NAMALWA (cell line): ENCODE data around the gene SEC22C.
A peak's percentile ranks its signal among the peaks of the same experiment; 100 is the strongest.
"Not testable (repeated sequence)": the region's sequence is repeated elsewhere in the genome, so short reads cannot be mapped to it uniquely, and the experiment has no call there.

Source experiments
- DNase-seq: peaks from one replicate; pipeline ENCODE4 v3.0.0-alpha.2; 2015; ENCODE audit warnings: low spot score

Gene SEC22C

DNA sequence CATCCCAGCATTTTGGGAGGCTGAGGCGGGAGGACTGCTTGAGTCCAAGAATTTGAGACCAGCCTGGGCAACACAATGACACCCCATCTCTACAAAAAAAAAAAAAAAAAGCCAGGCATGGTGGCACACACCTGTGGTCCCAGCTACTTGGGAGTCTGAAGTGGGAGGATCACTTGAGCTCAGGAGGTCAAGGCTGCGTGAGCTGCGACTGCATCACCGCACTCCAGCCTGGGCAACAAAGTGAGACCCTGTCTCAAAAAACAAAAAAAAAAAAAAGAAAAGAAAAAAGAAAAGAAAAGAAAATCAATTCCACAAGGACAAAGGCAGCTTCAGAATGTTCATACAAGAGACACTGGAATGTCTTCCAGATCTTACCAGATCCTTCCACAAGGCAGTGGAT is 2.4 kb downstream of the SEC22C start:
- not testable (repeated sequence) for DNase-seq

DNA sequence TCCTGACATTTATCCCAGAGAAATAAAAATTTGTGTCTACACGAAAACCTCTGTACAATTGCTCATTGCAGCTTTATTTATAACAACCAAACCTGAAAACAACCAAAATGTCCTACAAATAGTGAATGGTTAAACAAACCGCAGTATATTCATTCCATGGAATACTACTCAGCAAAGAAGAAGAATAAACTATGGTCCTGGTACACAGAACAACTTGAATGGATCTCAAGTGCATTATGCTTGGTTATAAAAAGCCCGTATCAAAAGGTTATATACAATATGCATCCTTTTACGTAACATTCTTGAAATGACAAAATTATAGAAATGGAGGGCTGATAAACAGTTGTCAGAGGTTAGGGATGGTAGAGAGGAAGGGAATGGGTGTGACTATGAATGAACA is 3.7 kb downstream of the SEC22C start:
- DNase-seq, result no peak

DNA sequence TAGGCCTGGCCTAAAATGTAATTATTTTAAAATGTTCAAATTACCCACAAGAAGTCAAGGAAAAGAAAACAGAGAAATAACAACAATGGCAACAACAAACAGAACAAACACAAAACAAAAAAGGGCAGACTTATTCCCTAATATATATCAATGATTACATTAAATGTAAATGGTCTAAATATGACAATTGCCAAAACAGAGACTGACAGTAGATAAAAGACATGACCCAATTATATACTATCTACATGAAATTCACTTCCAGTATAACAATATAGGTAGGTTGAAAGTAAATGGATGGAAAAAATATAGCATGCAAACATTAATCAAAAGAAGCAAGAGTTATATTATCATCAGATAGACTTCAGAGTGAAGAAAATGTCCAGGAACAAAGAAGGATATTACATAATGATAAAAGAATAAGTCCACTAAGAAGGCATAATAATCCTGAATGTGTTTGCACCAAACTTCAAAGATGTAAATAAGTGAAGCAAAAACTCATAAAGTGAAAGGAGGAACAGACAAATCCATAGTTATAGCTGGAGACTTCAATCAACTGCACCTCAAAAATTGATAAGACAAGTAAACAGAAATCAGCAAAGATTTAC is 6.5 kb downstream of the SEC22C start:
- no peak for DNase-seq

DNA sequence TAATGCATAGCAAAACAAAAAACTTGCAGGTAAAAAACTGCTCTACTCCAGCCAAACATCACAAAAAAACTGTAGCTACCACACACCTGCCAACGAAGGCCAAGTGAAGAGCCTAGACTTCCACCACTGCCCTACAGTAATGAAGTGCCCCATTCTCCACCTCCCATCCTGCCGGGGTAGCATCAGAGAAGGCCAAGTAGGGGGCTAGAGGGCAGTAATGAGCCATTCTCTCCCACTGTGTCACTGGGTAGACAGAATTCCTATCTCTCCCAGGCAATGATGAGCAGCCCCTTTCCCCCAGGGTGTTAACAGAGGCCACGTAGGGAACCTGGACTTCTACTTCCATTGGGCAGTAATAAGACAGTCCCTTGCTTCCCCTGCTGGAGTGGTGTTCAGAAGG is 9.5 kb downstream of the SEC22C start:
- DNase-seq, result peak; percentile 28

DNA sequence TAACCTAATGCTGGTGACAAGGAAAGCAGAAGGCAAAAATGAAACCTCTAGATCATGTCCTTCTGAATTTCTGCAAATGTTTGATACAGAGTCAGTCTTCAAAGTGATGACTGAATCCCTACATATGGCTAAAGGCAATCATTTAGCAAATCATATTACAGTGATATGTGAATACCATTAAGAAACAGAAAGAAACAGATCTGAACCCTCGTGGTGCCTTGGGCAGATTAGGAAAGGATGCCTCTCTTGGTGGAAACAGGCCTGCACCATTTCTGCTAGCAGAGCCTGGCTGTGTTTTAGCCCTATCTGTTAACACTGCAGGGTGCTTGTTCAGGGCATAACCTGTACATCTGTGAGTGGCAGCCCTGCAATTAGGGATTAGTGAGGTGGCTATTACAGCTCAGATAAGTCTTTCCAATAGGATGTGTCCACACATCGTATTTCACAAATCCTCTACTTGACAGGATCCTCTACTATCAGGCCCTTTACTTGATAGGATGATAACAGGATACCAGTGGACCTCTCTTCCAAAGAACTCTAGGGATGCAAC is 12.1 kb downstream of the SEC22C start:
- DNase-seq, result no peak

DNA sequence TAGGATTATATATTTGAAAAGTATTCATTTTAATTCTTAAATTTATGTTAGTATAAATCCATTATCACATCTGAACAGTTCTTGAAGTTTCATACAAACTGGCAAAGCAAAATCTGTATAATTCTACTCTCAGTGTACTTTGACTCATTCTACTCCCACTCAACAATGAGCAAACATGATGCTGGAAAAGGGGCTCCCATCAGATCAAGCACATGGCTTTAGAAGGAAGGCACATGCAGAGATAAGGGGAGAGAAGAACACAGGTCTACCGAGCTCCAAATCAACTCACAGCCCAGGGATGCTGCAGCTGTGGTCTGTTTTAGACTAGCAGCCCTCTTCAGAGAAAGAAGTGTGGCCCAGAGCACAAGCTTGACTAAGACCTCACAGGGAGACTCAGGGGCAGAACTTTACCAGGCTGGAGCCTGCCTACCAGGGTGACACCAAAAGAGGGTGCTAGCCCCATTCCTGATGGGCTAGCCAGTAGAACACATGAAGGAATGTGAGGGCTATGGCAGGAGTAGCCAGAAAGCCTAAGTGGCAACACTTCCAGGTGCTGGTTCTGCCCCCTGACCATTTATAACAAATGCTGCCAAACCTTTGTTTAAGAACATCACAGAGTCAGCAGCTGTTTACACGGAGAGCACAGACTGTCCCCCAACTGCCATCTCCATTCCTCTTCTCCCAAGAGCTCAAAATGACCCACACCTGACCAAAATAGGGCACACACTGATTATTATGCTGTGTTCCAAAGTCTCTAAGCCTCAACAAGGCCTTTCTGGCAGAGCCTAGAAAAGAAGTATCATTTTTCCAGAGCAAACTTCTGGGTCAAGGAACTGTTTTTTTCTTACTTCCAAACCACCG is 19.5 kb downstream of the SEC22C start:
- DNase-seq, result no peak

DNA sequence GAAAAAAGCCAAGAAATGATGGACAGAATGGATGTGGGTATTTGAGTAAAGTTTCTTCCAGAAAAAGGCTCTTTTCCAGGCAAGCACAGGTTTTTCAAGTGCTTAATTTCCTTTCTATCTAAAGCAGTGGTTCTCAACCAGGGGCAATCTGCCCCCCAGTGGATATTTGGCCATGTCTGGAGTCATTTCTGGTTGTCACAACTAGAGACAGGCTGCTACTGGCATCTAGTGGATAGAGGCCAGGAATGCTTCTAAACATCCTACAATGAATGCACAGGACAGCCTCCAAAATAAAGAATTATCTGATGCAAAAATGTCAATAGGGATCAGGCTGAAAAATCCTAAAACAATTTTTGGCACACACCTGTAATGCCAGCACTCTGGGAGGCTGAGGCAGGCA is 23.9 kb downstream of the SEC22C start:
- DNase-seq, result peak; percentile 55

DNA sequence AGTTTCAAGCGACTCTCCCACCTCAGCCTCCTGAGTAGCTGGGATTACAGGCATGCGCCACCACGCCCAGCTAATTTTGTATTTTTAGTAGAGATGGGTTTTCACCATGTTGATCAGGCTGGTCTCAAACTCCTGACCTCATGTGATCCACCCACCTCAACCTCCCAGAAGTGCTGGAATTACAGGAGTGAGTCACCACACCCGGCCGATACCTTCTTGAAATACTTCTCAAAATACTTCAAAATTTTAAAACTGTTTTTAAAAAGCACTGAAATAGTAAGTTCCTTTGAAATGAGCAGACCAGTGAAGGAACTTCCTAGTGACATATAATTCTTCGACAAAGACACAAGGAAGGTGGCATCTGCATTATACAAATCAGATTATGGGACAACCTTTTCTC is 24.9 kb downstream of the SEC22C start:
- DNase-seq, result not testable (repeated sequence)

DNA sequence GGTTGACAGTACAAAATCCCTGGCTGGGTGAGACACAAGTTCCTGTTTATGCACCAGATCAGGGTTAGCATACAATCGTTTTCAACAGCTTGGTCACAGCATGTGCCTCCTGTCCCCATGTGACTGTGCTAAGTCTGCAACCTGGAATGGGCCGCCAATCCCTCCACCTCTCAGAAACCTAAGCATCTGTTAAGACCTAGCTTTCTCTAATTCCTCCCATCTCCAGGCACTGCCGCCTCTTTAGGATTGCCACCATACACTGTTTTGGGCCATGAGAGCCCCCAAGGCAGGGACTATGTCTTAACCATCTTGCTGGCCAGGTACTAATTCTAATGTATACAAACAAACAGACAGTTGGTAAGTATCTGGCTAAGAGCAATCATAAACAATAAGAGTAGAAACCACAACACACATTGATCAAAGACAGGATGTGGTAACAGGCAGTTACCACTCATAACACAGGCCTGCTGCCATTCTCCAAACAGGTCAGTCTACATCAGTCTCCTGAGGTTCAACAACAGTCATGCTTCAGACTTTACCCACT is 25.6 kb downstream of the SEC22C start:
- DNase-seq, result no peak

DNA sequence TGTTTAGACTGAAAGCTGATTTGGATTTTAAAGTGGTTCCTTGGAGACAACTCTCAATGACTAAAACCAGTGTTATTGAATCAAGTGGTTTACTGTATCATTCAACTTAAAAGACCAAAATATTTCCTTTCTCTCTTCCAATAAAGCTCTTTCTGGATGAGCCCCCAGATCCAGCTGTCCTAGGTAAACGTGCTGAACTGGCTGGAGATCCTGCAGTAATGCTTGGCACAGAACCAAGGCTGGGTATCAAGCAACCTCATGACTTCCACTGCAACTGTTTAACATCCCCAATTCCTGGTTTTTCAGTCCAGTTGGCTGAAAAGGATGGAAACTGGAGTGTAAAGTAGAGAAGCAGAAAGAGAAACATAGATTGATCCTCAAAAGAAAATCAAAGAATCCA is 28.9 kb downstream of the SEC22C start:
- DNase-seq, result no peak

DNA sequence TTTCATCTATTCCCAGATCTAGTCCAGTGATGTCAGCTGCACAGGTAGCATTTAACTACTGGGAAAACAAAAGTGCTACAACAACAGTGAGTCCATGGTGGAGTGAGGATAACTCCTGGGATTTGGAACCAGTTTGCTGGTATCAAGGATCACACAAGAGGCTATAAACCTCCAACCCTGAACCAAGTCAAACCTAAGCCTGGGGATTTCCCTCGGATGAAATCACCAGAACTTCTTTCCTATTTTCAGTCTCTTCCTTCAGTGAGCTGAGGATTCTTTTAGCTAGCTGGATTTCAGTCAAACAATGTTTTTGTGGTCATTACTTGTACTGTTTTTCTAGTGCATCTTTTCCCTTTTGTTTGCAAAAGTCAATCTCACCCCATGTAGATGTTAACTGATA is 31.5 kb downstream of the SEC22C start:
- no peak for DNase-seq

DNA sequence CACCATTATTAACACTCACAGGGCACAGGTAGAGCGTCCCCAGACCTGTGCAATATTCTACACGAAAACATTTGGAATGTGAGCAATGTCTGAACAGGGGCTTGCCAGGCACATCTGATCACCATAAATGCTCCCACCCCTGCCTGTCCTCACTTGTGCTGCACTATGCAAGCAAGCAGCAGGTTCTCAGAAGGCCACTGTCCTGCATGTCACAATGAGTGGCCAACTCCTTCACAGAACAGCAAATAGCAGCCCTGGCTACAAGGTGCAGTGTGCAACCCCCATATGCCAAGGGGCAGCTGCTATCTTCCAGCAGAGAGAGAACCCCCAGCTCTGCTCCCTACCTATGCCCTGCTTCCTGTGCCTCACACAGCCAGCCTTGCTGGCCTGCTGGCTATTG is 32.6 kb downstream of the SEC22C start:
- no peak for DNase-seq

DNA sequence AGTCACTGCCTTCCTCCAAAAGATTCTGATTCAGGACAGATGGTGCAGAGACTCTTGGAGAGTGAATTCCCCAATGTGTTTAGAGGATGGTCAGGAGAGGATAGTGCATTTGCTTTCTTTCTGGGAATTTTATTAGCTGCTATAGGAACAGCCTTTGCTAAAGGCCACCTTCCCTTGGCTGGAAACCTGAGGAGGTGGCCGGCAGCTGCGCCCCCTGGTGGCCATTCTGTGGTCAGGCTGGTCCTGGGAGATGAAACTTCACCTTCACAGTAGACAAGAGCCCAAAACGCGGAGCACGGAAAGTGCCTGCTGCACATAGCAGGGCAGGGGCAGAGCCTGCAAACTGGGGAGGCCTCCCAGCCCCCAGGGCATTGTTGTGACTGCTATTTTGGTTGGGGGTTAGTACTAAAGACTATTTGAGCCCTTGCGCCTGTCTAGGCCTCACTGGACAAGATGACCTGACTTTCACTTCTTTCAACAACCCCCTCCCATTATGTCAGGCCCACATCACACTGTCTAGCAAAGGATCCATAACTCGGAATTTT is 34.3 kb downstream of the SEC22C start:
- DNase-seq, result peak; percentile 54

DNA sequence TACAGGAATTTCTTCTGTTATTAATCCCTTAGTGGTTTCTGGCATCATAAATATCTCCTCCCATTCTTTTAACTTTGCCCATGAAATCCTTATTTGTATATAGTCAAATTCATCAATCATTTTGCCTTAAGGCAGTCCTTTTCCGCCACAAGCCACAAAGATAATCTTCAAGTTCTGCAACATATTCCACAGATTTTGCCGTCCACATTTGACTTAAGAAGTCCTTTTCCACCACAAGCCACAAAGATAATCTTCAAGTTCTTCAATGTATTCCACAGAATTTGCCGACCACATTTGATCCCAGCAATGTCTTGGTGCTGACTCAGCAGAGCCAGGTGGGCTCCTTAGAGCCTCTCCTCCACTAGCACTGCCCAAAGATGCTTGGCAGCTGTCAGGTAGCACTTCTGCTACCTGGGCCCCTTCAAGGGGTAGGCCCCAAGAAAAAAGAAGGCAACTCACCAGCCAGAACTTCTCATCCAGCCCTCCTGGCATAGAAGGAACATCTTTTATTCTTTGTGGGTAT is 35.0 kb downstream of the SEC22C start:
- DNase-seq, result no peak

DNA sequence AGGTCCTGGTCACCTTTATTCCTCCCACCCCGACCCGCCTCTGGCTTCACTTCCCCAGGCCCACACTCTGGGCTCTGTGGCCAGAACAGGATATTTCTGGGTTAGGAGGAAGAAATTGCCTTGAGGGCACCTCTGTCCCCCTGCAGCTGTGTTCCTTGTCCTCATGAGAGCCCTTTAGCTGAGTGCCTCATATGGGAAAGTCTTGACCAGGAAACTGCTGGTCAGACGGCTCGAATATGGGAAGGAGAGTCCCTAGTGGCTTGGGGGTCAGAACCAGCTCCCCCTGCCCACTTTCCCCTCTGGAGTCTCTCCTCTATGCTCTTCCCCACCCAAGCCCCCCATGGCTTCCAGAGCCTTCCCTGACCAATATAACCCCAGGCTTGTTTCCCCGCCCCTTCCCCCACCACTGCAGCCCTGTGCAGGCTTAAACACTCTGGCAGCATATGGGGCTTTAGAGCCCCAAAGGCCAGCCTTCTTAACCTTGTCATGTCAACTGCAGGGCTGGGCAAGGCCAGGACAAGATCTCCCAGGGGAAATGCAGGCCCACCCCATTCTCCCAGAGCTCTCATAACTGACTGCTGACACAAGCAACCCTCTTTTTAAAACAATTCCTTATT is 36.4 kb downstream of the SEC22C start:
- no peak for DNase-seq

DNA sequence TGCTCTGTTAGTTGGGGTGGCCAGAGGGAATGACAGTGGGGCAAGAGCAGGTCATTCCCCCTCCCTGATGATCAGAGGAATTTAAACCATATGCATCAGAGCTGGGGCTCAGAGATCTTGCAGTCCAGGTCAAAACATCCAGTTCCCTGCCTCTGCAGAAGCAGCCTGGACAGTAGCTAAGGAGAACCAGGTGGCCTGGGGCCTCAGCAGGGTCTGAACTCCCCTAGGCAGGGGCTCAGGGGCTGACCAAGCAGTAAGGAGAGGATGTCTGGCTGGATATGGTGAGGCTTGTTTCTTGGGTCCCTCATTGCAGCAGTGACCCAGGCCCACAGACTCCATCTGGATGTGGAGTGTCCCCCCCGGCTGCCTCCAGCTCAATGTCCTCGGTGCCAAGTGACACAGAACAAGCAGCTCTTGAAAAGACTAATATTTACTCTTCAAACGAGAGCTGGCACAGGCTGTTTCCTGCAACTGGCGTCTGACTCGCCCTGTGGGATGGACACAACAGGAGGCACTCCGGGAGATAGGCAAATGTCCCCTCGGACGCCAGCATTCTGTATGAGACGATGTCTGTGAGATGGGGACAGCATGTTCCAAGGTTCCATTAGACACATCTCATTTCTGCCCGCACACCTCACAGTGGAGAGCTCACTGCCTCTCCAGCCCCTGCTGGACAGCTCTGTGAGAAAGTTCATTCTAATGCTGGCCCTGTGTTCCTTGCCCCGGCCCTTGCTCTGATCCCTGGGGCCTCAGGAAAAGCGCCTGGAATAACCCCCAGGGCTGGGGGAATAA is 37.1 kb downstream of the SEC22C start:
- no peak for DNase-seq

DNA sequence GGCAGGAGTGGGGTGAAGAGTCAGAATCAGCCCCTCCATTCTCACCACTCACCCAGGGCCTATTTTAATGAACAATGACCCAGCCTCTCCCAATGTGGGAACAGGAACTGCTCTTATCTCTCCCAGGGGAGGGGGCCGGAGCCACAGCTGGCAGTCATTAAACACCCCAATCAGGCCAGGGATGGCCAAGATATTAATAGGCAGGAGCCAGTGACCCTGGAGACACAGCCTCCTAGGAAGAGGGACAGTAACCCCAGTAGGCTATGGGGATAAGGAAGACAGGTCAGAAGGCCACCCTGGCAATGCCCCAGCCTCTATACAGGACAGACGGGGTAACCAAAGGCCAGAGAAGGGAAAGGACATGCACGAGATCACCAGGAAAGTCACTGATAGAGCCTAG is 40.7 kb downstream of the SEC22C start:
- no peak for DNase-seq

DNA sequence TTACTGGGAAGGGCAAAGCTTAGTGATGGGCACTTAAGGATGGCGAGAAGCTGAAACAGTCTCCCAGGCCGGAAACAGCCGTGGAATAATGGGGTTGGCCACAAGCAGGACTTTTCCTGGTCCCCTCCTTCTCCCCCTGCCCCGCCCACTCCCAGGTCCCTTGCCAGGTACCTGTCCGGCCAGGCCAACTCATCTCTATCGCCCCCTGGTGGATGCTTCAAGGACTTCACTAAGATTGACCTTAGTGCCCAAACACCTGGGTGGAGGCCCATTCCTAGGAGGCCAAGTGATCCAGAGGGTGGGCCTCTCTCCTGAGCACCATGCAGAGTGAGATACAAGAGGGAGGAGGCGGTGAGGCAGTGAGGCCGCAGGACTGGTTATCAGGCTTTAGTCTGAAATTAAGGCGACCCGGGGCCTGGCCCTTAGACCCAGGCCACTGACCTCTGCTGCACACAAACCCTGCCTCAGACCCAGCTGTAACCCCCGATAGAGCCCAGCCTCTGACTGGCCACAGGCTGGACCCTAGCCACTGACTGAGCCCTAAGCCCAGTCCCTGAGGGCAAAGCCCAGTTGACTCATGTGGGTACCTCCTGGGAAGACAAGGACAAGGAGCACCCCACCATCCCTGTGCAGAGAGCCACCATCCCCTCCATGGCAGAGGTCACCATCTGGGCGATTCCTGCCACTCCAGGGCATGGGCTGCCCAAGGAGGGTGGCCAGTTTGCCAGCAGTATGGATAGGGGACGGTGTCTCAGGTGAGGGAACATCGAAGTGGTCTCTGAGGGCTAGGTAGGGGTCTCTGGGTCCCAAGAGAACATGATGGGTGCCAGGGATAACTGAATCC is 41.7 kb downstream of the SEC22C start:
- peak; percentile 54 for DNase-seq

DNA sequence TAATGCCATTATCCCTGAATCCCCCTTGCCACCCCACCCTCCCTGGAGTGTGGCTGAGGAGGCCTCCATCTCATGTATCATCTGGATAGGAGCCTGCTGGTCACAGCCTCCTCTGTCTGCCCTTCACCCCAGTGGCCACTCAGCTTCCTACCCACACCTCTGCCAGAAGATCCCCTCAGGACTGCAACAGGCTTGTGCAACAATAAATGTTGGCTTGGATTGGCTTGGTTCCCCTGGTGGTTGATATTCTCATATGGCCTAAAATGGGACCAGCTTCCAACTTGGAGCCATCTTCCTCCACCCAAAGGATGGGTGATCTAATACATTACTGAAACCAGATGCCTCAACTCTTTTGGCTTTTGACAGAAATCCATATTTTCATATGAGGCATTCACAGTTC is 44.4 kb downstream of the SEC22C start:
- no peak for DNase-seq

DNA sequence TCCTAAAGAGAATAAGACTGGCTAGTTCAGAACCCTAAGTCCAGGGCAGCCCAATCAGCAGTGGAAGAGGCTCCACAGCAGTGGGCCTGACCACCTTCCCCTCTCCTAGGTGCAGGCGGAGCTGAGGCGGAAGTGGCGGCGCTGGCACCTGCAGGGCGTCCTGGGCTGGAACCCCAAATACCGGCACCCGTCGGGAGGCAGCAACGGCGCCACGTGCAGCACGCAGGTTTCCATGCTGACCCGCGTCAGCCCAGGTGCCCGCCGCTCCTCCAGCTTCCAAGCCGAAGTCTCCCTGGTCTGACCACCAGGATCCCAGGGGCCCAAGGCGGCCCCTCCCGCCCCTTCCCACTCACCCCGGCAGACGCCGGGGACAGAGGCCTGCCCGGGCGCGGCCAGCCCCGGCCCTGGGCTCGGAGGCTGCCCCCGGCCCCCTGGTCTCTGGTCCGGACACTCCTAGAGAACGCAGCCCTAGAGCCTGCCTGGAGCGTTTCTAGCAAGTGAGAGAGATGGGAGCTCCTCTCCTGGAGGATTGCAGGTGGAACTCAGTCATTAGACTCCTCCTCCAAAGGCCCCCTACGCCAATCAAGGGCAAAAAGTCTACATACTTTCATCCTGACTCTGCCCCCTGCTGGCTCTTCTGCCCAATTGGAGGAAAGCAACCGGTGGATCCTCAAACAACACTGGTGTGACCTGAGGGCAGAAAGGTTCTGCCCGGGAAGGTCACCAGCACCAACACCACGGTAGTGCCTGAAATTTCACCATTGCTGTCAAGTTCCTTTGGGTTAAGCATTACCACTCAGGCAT is 45.6 kb downstream of the SEC22C start:
- peak; percentile 62 for DNase-seq
